K562 (cell line): Measurements from ENCODE around the gene ARNT2. TPM values are rescaled to one million over a fixed set of nuclear protein-coding genes. Genes with fewer than 3 reads are reported as not detected.

Experiments used
- ATAC-seq: fragments of 200-7000 bp; cut with Tn5 transposase; 3 replicates; pipeline ENCODE4 v1.9.1; 2020; ENCODE audit warnings: moderate library complexity
- BruUV-seq: library from RNA; stranded (reverse); fragments of 400-500 nt; replicated peaks from 2 replicates; lab custom pipeline; 2021; lab: Mats Ljungman, UMichigan
- CTCF ChIA-PET: fragments of 300-600 bp; formaldehyde crosslinking; extraction: SDS; loops from one replicate; lab custom pipeline; 2021; ENCODE audit warnings: low intra/inter-chr PET ratio; lab: Yijun Ruan, JAX
- POLR2A ChIA-PET: fragments of 300-600, 350-650 bp; sonication (Branson Sonifier 250); formaldehyde crosslinking; extraction: SDS; loops from one replicate; lab custom pipeline; 2021; ENCODE audit warnings: antibody characterized with exemption, inconsistent platforms; lab: Yijun Ruan, JAX
- DNase-seq, 4 experiments: peaks; one replicate each; pipeline versions ENCODE4 v3.0.0 to v3.0.0-alpha.2; 2011 to 2018; ENCODE audit warnings: low spot score in 3 of 4, mixed read lengths in 3 of 4; ENCODE audit errors: extremely low read depth in 1 of 4
- FAIRE-seq: peaks from 2 replicates; lab custom pipeline; 2011; peaks lifted over from hg19 to GRCh38; lab: Jason Lieb, UNC
- H2AFZ ChIP-seq: 2 replicates; pipeline ENCODE4 v1.6.0; 2011; ENCODE audit warnings: low read depth, low read length, control low read depth, inconsistent platforms
- H3K27ac ChIP-seq: fragments of 200-600 bp; 3 replicates; pipeline ENCODE4 v1.8.0; 2011; ENCODE audit warnings: low read depth, mild to moderate bottlenecking, control low read depth, inconsistent platforms, low read length, moderate library complexity, mixed read lengths; ENCODE audit errors: extremely low read depth
- H3K27me3 ChIP-seq, 2 experiments: fragments of 300-600 bp in 1 of 2; 2 replicates in 1 of 2; 3 replicates in 1 of 2; pipeline versions ENCODE4 v1.6.0 to v1.8.0; 2011; ENCODE audit warnings: inconsistent platforms in 2 of 2, low read length in 2 of 2, mild to moderate bottlenecking in 1 of 2, mixed read lengths in 1 of 2, moderate library complexity in 1 of 2; ENCODE audit not compliant: control insufficient read depth in 2 of 2, insufficient read depth in 2 of 2
- H3K36me3 ChIP-seq: fragments of 300-600 bp; 3 replicates; pipeline ENCODE4 v1.8.0; 2011; ENCODE audit warnings: mild to moderate bottlenecking, low read length, inconsistent platforms; ENCODE audit not compliant: control insufficient read depth, insufficient read depth
- H3K4me1 ChIP-seq, 2 experiments: fragments of 200-600 bp in 1 of 2; replicated peaks in 1 of 2; 2 replicates in 1 of 2; 3 replicates in 1 of 2; pipeline versions ENCODE4 v1.5.1 to v1.8.0; 2011; ENCODE audit warnings: inconsistent platforms in 2 of 2, low read length in 2 of 2, mild to moderate bottlenecking in 1 of 2, mixed read lengths in 1 of 2, moderate library complexity in 1 of 2; ENCODE audit not compliant: control insufficient read depth in 2 of 2, insufficient read depth in 2 of 2
- H3K4me2 ChIP-seq: 2 replicates; pipeline ENCODE4 v1.6.1; 2011; ENCODE audit warnings: low read length, control low read depth, inconsistent platforms, mixed read lengths; ENCODE audit not compliant: insufficient read depth
- H3K4me3 ChIP-seq: fragments of 200-600 bp; sonication (generic), shearing (Covaris generic); 2 replicates; pipeline ENCODE4 v1.5.1; 2016; ENCODE audit warnings: control low read depth, inconsistent platforms
- H3K79me2 ChIP-seq: fragments of 200-600 bp; 3 replicates; pipeline ENCODE4 v1.8.0; 2011; ENCODE audit warnings: low read length, inconsistent platforms; ENCODE audit not compliant: control insufficient read depth, insufficient read depth
- H3K9ac ChIP-seq, 2 experiments: 2 replicates each; pipeline versions ENCODE4 v1.6.0 to v1.6.1; 2011; ENCODE audit warnings: low read depth in 2 of 2, low read length in 2 of 2, control low read depth in 1 of 2, inconsistent platforms in 1 of 2, mild to moderate bottlenecking in 1 of 2, mixed read lengths in 1 of 2; ENCODE audit not compliant: insufficient read depth in 1 of 2
- H3K9me1 ChIP-seq: one replicate; pipeline ENCODE4 v1.6.0; 2011; ENCODE audit warnings: inconsistent platforms, mild to moderate bottlenecking, low read length, moderate library complexity; ENCODE audit not compliant: control insufficient read depth, insufficient read depth
- H3K9me3 ChIP-seq: replicated peaks from 2 replicates; pipeline ENCODE4 v1.5.1; 2011; ENCODE audit warnings: low read depth, low read length, inconsistent platforms; ENCODE audit not compliant: control insufficient read depth, insufficient read depth
- H4K20me1 ChIP-seq: replicated peaks from 2 replicates; pipeline ENCODE4 v1.6.1; 2011; ENCODE audit warnings: low read length, inconsistent platforms, mixed read lengths; ENCODE audit not compliant: control insufficient read depth, insufficient read depth
- CBX5 ChIP-seq: IDR thresholded peaks from 2 replicates; pipeline ENCODE4 v1.6.1; 2014; ENCODE audit warnings: low read depth, borderline replicate concordance
- ELF4 ChIP-seq: fragments of 450-650 bp; formaldehyde crosslinking; IDR thresholded peaks from 2 replicates; pipeline ENCODE4 v1.4.0; 2022; ENCODE audit warnings: missing genetic modification characterization
- HDAC8 ChIP-seq: fragments of 450-650 bp; IDR thresholded peaks from 2 replicates; pipeline ENCODE4 v1.6.1; 2016; ENCODE audit warnings: mild to moderate bottlenecking, missing genetic modification characterization, moderate library complexity, missing compliant biosample characterization
- PHF20 ChIP-seq: fragments of 450-650 bp; IDR thresholded peaks from 2 replicates; pipeline ENCODE4 v1.6.1; 2018; ENCODE audit not compliant: partially characterized antibody
- WGBS: fragments of 100-300 bp; shearing (Covaris generic); methylation state at CpG from one replicate; pipeline ENCODE4 v1.1.6; 2016; ENCODE audit warnings: low coverage, mixed read lengths; ENCODE audit not compliant: insufficient coverage; ENCODE audit errors: missing lambda C conversion rate; 5-methylcytosine and 5-hydroxymethylcytosine counted together
- in situ Hi-C: fragments of 300-500 bp; cut with MboI; formaldehyde crosslinking; loops from 4 replicates; pipeline ENCODE4 v1.15.0; 2018; ENCODE audit warnings: inconsistent platforms, mixed read lengths
- intact Hi-C: fragments of 100-400 bp; cut with micrococcal nuclease; formaldehyde crosslinking; loops from 2 replicates; pipeline ENCODE4 v1.14.2; 2022
- polyA plus RNA-seq, 8 experiments: library from polyadenylated mRNA; depleted of rRNA in 4 of 8; stranded (reverse) in 5 of 8; unstranded in 3 of 8; fragments of >200 nt; fragmentation: Nextera tagmentation in 2 of 8; fragmentation: Illumina TruSeq in 1 of 8; extraction: Ambion mirVana in 2 of 8; extraction: Trizol in 1 of 8; gene quantifications; 2 replicates each; pipeline versions ENCODE4 v1.2.1 to v1.2.3, GENCODE V29; 2011 to 2014; ENCODE audit warnings: inconsistent platforms in 1 of 8, missing spikeins in 1 of 8
- total RNA-seq, 7 experiments: library from RNA; depleted of rRNA in 6 of 7; stranded (reverse); fragments of >200 nt in 6 of 7; fragmentation: Illumina TruSeq in 2 of 7; extraction: Trizol in 2 of 7; gene quantifications; 2 replicates each; pipeline versions ENCODE4 v1.2.1 to v1.2.3, GENCODE V29; 2011 to 2021; ENCODE audit warnings: low replicate concordance in 1 of 7
- TF ChIP-seq, protein P1 (sequence below): fragments of 450-650 bp; formaldehyde crosslinking; conservative IDR thresholded peaks from 2 replicates; pipeline ENCODE4 v1.4.0; 2022; ENCODE audit warnings: mild to moderate bottlenecking, missing genetic modification characterization
- TF ChIP-seq, protein P2 (sequence below): fragments of 450-650 bp; formaldehyde crosslinking; IDR thresholded peaks from 2 replicates; pipeline ENCODE4 v1.4.0; 2022; ENCODE audit warnings: missing genetic modification characterization

Gene ARNT2
- total and polyA plus RNA-seq, 9 of the 15 experiments (the other 6 are each of a cell fraction or from before 2014, with no cell fraction given) = 0.01 TPM; not detected in 8

DNA sequence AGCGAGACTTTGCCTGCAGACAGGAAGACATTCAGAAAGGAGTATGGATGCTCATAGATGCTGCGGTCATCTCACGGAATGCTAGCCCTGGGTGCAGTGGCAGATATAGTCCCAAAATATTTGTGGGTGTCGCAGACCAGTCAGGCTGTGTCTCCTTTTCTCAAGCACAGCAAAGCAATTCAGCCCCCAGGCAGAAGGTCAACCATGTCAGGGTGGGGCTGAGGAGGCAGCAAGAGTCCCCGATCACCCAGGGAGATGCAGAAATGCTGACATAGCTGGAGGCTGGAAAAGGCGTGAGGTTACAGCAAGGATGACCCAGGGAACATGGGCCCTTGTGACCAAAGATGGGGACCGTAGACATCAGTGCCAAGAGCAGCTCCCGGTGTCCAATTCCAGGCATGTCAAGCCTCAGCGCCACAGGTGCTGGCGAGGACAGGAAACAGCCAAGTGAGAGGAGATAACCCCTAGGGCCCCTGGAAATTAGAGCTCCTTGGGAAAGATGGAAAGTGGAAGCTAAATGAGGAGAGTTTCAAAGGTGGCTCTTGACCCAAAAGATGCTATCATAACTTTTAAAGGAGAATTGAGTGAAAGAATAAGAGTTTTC is 209.7 kb downstream of the ARNT2 start (continued):
- TF ChIP-seq PHF20 = no peak

DNA sequence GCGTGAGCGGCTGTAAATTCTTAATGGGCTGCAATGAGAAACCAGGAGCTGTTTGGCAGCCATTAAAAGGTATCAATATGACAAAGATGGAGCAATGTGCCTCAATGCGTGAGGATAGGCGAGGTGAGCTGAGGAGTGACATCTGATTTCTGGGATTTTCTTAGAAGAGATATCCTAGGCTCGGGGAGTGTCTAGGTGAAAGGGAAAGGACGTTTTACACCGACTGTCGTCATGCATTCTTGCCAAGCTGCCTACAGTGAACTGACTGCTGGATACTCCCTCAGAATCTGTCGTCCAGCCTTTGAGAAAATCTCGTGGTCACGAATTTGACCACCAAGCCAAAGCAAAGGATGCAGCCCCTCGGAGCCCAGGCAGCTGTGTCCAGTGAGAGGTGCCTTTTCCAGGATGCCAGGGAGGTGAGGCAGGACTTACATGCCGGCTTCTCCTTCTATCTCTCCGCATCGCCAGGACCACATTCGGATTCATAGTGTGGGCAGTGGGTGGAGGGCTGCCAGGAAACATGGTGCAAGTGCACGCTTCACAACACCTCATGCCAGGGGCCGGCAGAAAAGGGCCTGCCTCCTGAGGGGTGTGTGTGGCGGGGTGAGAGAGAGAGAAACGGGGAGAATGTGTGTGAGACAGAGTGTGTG is 210.7 kb downstream of the ARNT2 start:
- intact Hi-C loops (no loop called here), in situ Hi-C loops (no loop called here)
- CTCF ChIA-PET = no interaction called here
- H3K4me2 ChIP-seq = no peak overlapping the region
- no peaks in the 10 kb centered on the region for H3K9me1 ChIP-seq
- TF ChIP-seq HDAC8 (tag) = no peak
- no peaks in the 10 kb centered on the region for H3K9me3 ChIP-seq
- H3K27me3 ChIP-seq = peaks cover 22 to 42% of the 10 kb centered on the region in 2 experiments; a peak in 4 of 5 replicates
- DNase-seq = no peak
- BruUV-seq = no TSS peak
- H3K4me1 ChIP-seq = no peaks in the 10 kb centered on the region; a peak in 1 of 5 replicates
- H3K27ac ChIP-seq = no peak overlapping the region
- no peak overlapping the region for H2AFZ ChIP-seq
- no peak for FAIRE-seq
- H4K20me1 ChIP-seq = no peaks in the 10 kb centered on the region
- POLR2A ChIA-PET = interaction anchor here (1.1 kb wide), 1 partner anchor 80 kb away, joined by 4 read pairs; the partner anchor contains the start of gene ABHD17C
- no peak overlapping the region for H3K4me3 ChIP-seq
- no peaks in the 10 kb centered on the region for H3K79me2 ChIP-seq
- WGBS = 0% methylated on average over 15 of the region's 20 CpGs
- H3K36me3 ChIP-seq = no peaks in the 10 kb centered on the region
- H3K9ac ChIP-seq = no peak overlapping the region
- ATAC-seq = no peak

DNA sequence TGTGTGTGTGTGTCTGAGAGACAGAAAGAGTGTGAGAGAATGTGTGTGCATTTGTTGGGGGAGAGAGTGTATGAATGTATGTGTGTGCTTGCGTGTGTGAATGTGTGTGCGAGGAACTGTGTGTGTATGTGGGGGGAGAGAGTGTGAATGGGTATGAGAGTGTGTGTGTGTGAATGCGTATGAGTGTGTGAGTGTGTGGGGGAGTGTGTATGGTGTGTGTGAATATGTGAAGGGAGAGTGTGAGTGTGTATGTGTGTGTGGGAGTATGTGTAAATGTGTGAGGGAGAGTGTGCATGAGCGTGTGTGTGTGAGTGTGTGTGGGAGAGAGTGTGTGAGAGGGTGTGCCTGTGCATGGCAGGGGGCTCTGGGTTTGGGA is 211.2 kb downstream of the ARNT2 start:
- 3% methylated on average over 3 of the region's 4 CpGs for WGBS
- Histone ChIP-seq H3K27ac (no peak overlapping the region), H3K9me3 (no peaks in the 10 kb centered on the region), H3K9ac (no peak overlapping the region), H3K4me1 (no peaks in the 10 kb centered on the region; a peak in 1 of 5 replicates), H2AFZ (no peak overlapping the region), H3K36me3 (no peaks in the 10 kb centered on the region), H4K20me1 (no peaks in the 10 kb centered on the region), H3K9me1 (no peaks in the 10 kb centered on the region), H3K27me3 (peaks cover 22 to 42% of the 10 kb centered on the region in 2 experiments; a peak in 4 of 5 replicates), H3K4me3 (no peak overlapping the region), H3K4me2 (no peak overlapping the region), H3K79me2 (no peaks in the 10 kb centered on the region)
- no peak for TF ChIP-seq CBX5
- TF ChIP-seq, protein P1, sequence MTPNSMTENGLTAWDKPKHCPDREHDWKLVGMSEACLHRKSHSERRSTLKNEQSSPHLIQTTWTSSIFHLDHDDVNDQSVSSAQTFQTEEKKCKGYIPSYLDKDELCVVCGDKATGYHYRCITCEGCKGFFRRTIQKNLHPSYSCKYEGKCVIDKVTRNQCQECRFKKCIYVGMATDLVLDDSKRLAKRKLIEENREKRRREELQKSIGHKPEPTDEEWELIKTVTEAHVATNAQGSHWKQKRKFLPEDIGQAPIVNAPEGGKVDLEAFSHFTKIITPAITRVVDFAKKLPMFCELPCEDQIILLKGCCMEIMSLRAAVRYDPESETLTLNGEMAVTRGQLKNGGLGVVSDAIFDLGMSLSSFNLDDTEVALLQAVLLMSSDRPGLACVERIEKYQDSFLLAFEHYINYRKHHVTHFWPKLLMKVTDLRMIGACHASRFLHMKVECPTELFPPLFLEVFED (CRISPR knock-in tag) = 0 out of 2 replicates have a peak, but pooled peaks have one; percentile 43
- TF ChIP-seq, protein P2, sequence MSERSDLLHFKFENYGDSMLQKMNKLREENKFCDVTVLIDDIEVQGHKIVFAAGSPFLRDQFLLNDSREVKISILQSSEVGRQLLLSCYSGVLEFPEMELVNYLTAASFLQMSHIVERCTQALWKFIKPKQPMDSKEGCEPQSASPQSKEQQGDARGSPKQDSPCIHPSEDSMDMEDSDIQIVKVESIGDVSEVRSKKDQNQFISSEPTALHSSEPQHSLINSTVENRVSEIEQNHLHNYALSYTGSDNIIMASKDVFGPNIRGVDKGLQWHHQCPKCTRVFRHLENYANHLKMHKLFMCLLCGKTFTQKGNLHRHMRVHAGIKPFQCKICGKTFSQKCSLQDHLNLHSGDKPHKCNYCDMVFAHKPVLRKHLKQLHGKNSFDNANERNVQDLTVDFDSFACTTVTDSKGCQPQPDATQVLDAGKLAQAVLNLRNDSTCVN = peak; percentile 80; the same call in 1 of the 2 replicates
- TF ChIP-seq ELF4 = peak; percentile 76; the same call in 1 of the 2 replicates
- ChIA-PET CTCF (no interaction called here), POLR2A (no interaction called here)
- in situ Hi-C loops (no loop called here), intact Hi-C loops (no loop called here)
- DNase-seq (no peak), ATAC-seq (no peak), FAIRE-seq (no peak)
- BruUV-seq = no TSS peak
